ENCODE measurements around the gene OCSTAMP. TPM values are rescaled to one million over a fixed set of nuclear protein-coding genes. Genes with fewer than 3 reads are reported as not detected.

Gene OCSTAMP
- not detected in 2 replicates for total RNA-seq
- long read RNA-seq = 0 reads

GRCh38 chr20:46550461-46550860 lies at the start of gene OCSTAMP:
Gene OCSTAMP, minus strand, starts transcription at chr20:46550654. Its CDS starts 94 bp downstream, at chr20:46550560.
- Mint-ChIP-seq H3K27ac (no peak within 1 kb of the TSS), H3K4me1 (ENCODE audit: low read depth) (no peaks in the 10 kb centered on the region), H3K9me3 (ENCODE audit: low read depth) (no peaks in the 10 kb centered on the region), H3K27me3 (no peaks in the 10 kb centered on the region), H3K4me3 (ENCODE audit: low read depth) (no peak within 1 kb of the TSS), H3K36me3 (ENCODE audit: insufficient read depth) (no peaks in the 10 kb centered on the region)
- no peak for TF ChIP-seq CTCF (IDR thresholded peaks at IDR 0.05; ENCODE audit: unreplicated experiment)
- DNase-seq (ENCODE audit: low spot score, unreplicated experiment) = no peak

- Mint-ChIP-seq H3K4me1 (ENCODE audit: low read depth) (peaks cover 5% of the 10 kb centered on the region), H3K4me3 (ENCODE audit: low read depth) (no peak overlapping the region), H3K27ac (no peak overlapping the region), H3K36me3 (ENCODE audit: insufficient read depth) (no peaks in the 10 kb centered on the region), H3K27me3 (no peaks in the 10 kb centered on the region), H3K9me3 (ENCODE audit: low read depth) (no peaks in the 10 kb centered on the region)
- no peak for DNase-seq (ENCODE audit: low spot score, unreplicated experiment)
- TF ChIP-seq CTCF (IDR thresholded peaks at IDR 0.05; ENCODE audit: unreplicated experiment) = no peak
Measured at GRCh38 chr20:46599227-46599987, 49.0 kb upstream of the OCSTAMP start.

- Mint-ChIP-seq H3K27ac (no peak overlapping the region), H3K27me3 (no peaks in the 10 kb centered on the region), H3K4me3 (ENCODE audit: low read depth) (no peak overlapping the region), H3K9me3 (ENCODE audit: low read depth) (peaks cover 3% of the 10 kb centered on the region), H3K4me1 (ENCODE audit: low read depth) (peaks cover 5% of the 10 kb centered on the region), H3K36me3 (ENCODE audit: insufficient read depth) (no peaks in the 10 kb centered on the region)
- TF ChIP-seq CTCF (IDR thresholded peaks at IDR 0.05; ENCODE audit: unreplicated experiment) = no peak
- DNase-seq (ENCODE audit: low spot score, unreplicated experiment) = no peak
Measured at GRCh38 chr20:46595933-46596332, 45.5 kb upstream of the OCSTAMP start.

GRCh38 chr20:46594725-46595124 lies 44.3 kb upstream of the OCSTAMP start:
- TF ChIP-seq CTCF (IDR thresholded peaks at IDR 0.05; ENCODE audit: unreplicated experiment) = no peak
- Mint-ChIP-seq H3K4me3 (ENCODE audit: low read depth) (no peak overlapping the region), H3K27me3 (no peaks in the 10 kb centered on the region), H3K9me3 (ENCODE audit: low read depth) (peaks cover 3% of the 10 kb centered on the region), H3K27ac (no peak overlapping the region), H3K36me3 (ENCODE audit: insufficient read depth) (no peaks in the 10 kb centered on the region), H3K4me1 (ENCODE audit: low read depth) (peaks cover 3% of the 10 kb centered on the region)
- no peak for DNase-seq (ENCODE audit: low spot score, unreplicated experiment)

- Mint-ChIP-seq H3K27me3 (no peaks in the 10 kb centered on the region), H3K4me3 (ENCODE audit: low read depth) (no peak overlapping the region), H3K27ac (no peak overlapping the region), H3K36me3 (ENCODE audit: insufficient read depth) (no peaks in the 10 kb centered on the region), H3K4me1 (ENCODE audit: low read depth) (no peaks in the 10 kb centered on the region), H3K9me3 (ENCODE audit: low read depth) (peaks cover 3% of the 10 kb centered on the region)
- TF ChIP-seq CTCF (IDR thresholded peaks at IDR 0.05; ENCODE audit: unreplicated experiment) = no peak
- DNase-seq (ENCODE audit: low spot score, unreplicated experiment) = no peak
Measured at GRCh38 chr20:46592580-46593362, 42.3 kb upstream of the OCSTAMP start.
